H1 (cell line): ENCODE results near the gene RPS25. TPM values are rescaled to one million over a fixed set of nuclear protein-coding genes. Genes with fewer than 3 reads are reported as not detected.
"Not testable (repeated sequence)": the region's sequence is repeated elsewhere in the genome, so short reads cannot be mapped to it uniquely, and the experiment has no call there.

Experiments
- CTCF ChIA-PET: fragments of 300-600 bp; sonication (Branson Sonifier 250); formaldehyde crosslinking; loops from one replicate; lab custom pipeline; 2021; ENCODE audit not compliant: partially characterized antibody; lab: Charles Lee
- POLR2A ChIA-PET: fragments of 300-600 bp; sonication (Branson Sonifier 250); formaldehyde crosslinking; loops from one replicate; lab custom pipeline; 2021; ENCODE audit warnings: inconsistent platforms; ENCODE audit not compliant: partially characterized antibody; lab: Charles Lee
- DNase-seq, 2 experiments: peaks; one replicate each; pipeline versions ENCODE4 v3.0.0 to v3.0.0-alpha.2; 2010 to 2022; ENCODE audit warnings: low spot score in 2 of 2, low read depth in 1 of 2, mixed read lengths in 1 of 2
- FAIRE-seq: peaks from 2 replicates; lab custom pipeline; 2011; peaks lifted over from hg19 to GRCh38; lab: Jason Lieb, UNC
- H2AFZ ChIP-seq: 2 replicates; pipeline ENCODE4 v1.8.1; 2012; ENCODE audit warnings: low read length, inconsistent platforms
- H2AK5ac ChIP-seq: 2 replicates; pipeline ENCODE4 v1.6.1; 2013; ENCODE audit warnings: low read depth, low read length
- H2BK120ac ChIP-seq: replicated peaks from 2 replicates; pipeline ENCODE3; 2013; ENCODE audit warnings: low read depth, low read length, inconsistent platforms
- H2BK12ac ChIP-seq: 2 replicates; pipeline ENCODE4 v1.6.1; 2013; ENCODE audit warnings: low read depth, low read length
- H2BK15ac ChIP-seq: 2 replicates; pipeline ENCODE4 v1.6.1; 2013; ENCODE audit warnings: low read length
- H2BK20ac ChIP-seq: 2 replicates; pipeline ENCODE4 v1.6.1; 2013; ENCODE audit warnings: low read length
- H2BK5ac ChIP-seq: 2 replicates; pipeline ENCODE4 v1.6.1; 2013; ENCODE audit warnings: low read depth, low read length
- H3K14ac ChIP-seq: 2 replicates; pipeline ENCODE4 v1.6.1; 2013; ENCODE audit warnings: inconsistent platforms; ENCODE audit not compliant: insufficient read length
- H3K18ac ChIP-seq: 2 replicates; pipeline ENCODE4 v1.6.1; 2013; ENCODE audit warnings: low read length; ENCODE audit errors: extremely low read depth
- H3K23ac ChIP-seq: 2 replicates; pipeline ENCODE4 v1.6.1; 2013; ENCODE audit warnings: inconsistent platforms; ENCODE audit not compliant: insufficient read length
- H3K23me2 ChIP-seq: 2 replicates; pipeline ENCODE4 v1.6.1; 2013; ENCODE audit warnings: low read depth, low read length
- H3K27ac ChIP-seq: 2 replicates; pipeline ENCODE4 v1.6.1; 2011; ENCODE audit warnings: low read depth, low read length, inconsistent platforms
- H3K27me3 ChIP-seq, 4 experiments: replicated peaks in 1 of 4; 1 replicate in 1 of 4; 2 replicates in 3 of 4; pipeline versions ENCODE4 v1.6.1 to v1.8.1; 2011 to 2013; ENCODE audit warnings: low read length in 3 of 4, mild to moderate bottlenecking in 3 of 4, inconsistent platforms in 2 of 4, mixed read lengths in 2 of 4, moderate library complexity in 1 of 4; ENCODE audit not compliant: control insufficient read depth in 3 of 4, insufficient read depth in 3 of 4; ENCODE audit errors: extremely low read depth in 1 of 4
- H3K36me3 ChIP-seq, 4 experiments: 2 replicates each; pipeline versions ENCODE4 v1.6.1 to v1.8.1; 2011 to 2013; ENCODE audit warnings: mild to moderate bottlenecking in 4 of 4, low read length in 3 of 4, moderate library complexity in 2 of 4, control low read depth in 1 of 4, inconsistent platforms in 1 of 4; ENCODE audit not compliant: insufficient read depth in 4 of 4, control insufficient read depth in 2 of 4
- H3K4ac ChIP-seq: replicated peaks from 2 replicates; pipeline ENCODE3; 2013; ENCODE audit warnings: low read length, low read depth, mixed read lengths, inconsistent platforms; ENCODE audit not compliant: insufficient read length
- H3K4me1 ChIP-seq, 4 experiments: replicated peaks in 1 of 4; 1 replicate in 1 of 4; 2 replicates in 3 of 4; pipeline versions ENCODE4 v1.6.1 to v1.8.1; 2011 to 2013; ENCODE audit warnings: low read length in 3 of 4, inconsistent platforms in 2 of 4, mixed read lengths in 1 of 4; ENCODE audit not compliant: insufficient read depth in 4 of 4, control insufficient read depth in 3 of 4
- H3K4me2 ChIP-seq, 2 experiments: 2 replicates each; pipeline versions ENCODE4 v1.6.1 to v1.8.1; 2011 to 2013; ENCODE audit warnings: low read depth in 2 of 2, low read length in 2 of 2, control low read depth in 1 of 2, inconsistent platforms in 1 of 2, mild to moderate bottlenecking in 1 of 2; ENCODE audit not compliant: insufficient read depth in 1 of 2
- H3K4me3 ChIP-seq, 4 experiments: fragments of 200-600, 300-600 bp in 1 of 4; sonication (generic), shearing (Covaris generic), sonication (Bioruptor Twin) in 1 of 4; 2 replicates each; pipeline versions ENCODE4 v1.5.1 to v1.8.1; 2011 to 2016; ENCODE audit warnings: low read length in 4 of 4, low read depth in 3 of 4, control low read depth in 2 of 4, inconsistent platforms in 2 of 4, mild to moderate bottlenecking in 2 of 4, mixed read lengths in 1 of 4, moderate library complexity in 1 of 4; ENCODE audit not compliant: insufficient read depth in 2 of 4; ENCODE audit errors: extremely low read depth in 1 of 4
- H3K56ac ChIP-seq: replicated peaks from 2 replicates; pipeline ENCODE3; 2013; ENCODE audit warnings: low read depth, mild to moderate bottlenecking, mixed read lengths, low read length, inconsistent platforms; ENCODE audit not compliant: insufficient read length
- H3K79me1 ChIP-seq: 2 replicates; pipeline ENCODE4 v1.6.1; 2013; ENCODE audit warnings: low read depth, low read length, control low read depth
- H3K79me2 ChIP-seq, 2 experiments: 2 replicates each; pipeline versions ENCODE4 v1.6.1 to v1.8.1; 2012 to 2013; ENCODE audit warnings: low read length in 2 of 2, mild to moderate bottlenecking in 2 of 2, inconsistent platforms in 1 of 2; ENCODE audit not compliant: insufficient read depth in 2 of 2, control insufficient read depth in 1 of 2
- H3K9ac ChIP-seq, 4 experiments: replicated peaks in 1 of 4; 1 replicate in 1 of 4; 2 replicates in 3 of 4; pipeline versions ENCODE4 v1.6.1 to v1.8.1; 2011 to 2013; ENCODE audit warnings: low read depth in 3 of 4, low read length in 3 of 4, control low read depth in 2 of 4, mild to moderate bottlenecking in 2 of 4, moderate library complexity in 2 of 4, inconsistent platforms in 1 of 4; ENCODE audit errors: extremely low read depth in 1 of 4
- H3K9me3 ChIP-seq, 2 experiments: 2 replicates each; pipeline versions ENCODE4 v1.6.1 to v1.8.1; 2012 to 2013; ENCODE audit warnings: mild to moderate bottlenecking in 2 of 2, moderate library complexity in 2 of 2, control low read depth in 1 of 2, inconsistent platforms in 1 of 2, low read depth in 1 of 2, low read length in 1 of 2, mixed read lengths in 1 of 2; ENCODE audit not compliant: insufficient read depth in 2 of 2
- H4K20me1 ChIP-seq, 2 experiments: replicated peaks in 1 of 2; 2 replicates each; pipeline versions ENCODE3 to v1.8.1; 2011 to 2013; ENCODE audit warnings: inconsistent platforms in 2 of 2, low read length in 2 of 2, mild to moderate bottlenecking in 1 of 2; ENCODE audit not compliant: insufficient read depth in 2 of 2, control insufficient read depth in 1 of 2
- H4K5ac ChIP-seq: 2 replicates; pipeline ENCODE4 v1.6.1; 2013; ENCODE audit warnings: low read length, low read depth, mixed read lengths, inconsistent platforms; ENCODE audit not compliant: insufficient read length
- H4K8ac ChIP-seq: 2 replicates; pipeline ENCODE4 v1.8.0; 2013; ENCODE audit warnings: mild to moderate bottlenecking, moderate library complexity, low read length, inconsistent platforms; ENCODE audit not compliant: insufficient read depth; ENCODE audit errors: extremely low read depth
- H4K91ac ChIP-seq: replicated peaks from 2 replicates; pipeline ENCODE3; 2013; ENCODE audit warnings: low read length, mixed read lengths, inconsistent platforms; ENCODE audit not compliant: insufficient read length
- WGBS, 2 experiments: shearing (Covaris generic) in 1 of 2; methylation state at CpG; one replicate each; pipeline versions ENCODE4 v1.1.6 to v1.1.7; 2013 to 2015; ENCODE audit warnings: low lambda C conversion rate in 2 of 2, mixed read lengths in 2 of 2, inconsistent platforms in 1 of 2, low coverage in 1 of 2, missing lambda C conversion rate in 1 of 2; ENCODE audit not compliant: insufficient replicate concordance in 2 of 2, insufficient coverage in 1 of 2, insufficient read length in 1 of 2; ENCODE audit errors: extremely low coverage in 1 of 2, missing lambda C conversion rate in 1 of 2; 5-methylcytosine and 5-hydroxymethylcytosine counted together
- polyA plus RNA-seq, 7 experiments: library from polyadenylated mRNA; depleted of rRNA in 3 of 7; stranded (reverse) in 5 of 7; unstranded in 2 of 7; fragments of >200 nt in 5 of 7; fragments of 200-250 nt in 2 of 7; gene quantifications; 1 replicate in 5 of 7; 2 replicates in 1 of 7; 4 replicates in 1 of 7; pipeline versions ENCODE4 v1.2.1 to v1.2.3, GENCODE V29; 2011 to 2013; ENCODE audit warnings: missing spikeins in 2 of 7, mixed read lengths in 2 of 7
- total RNA-seq: library from RNA; stranded (reverse); fragmentation: NEBNext Ultra II Directional; extraction: Animal tissue kit (Norgen Biotek cat#: 25700); gene quantifications from 2 replicates; pipeline ENCODE4 v1.2.1, GENCODE V29; 2021

The RPS25 gene
- total and polyA plus RNA-seq, 2 of the 8 experiments (the other 6 are each of a cell fraction or from before 2014, with no cell fraction given) = 1,525 to 1,643 TPM

DNA sequence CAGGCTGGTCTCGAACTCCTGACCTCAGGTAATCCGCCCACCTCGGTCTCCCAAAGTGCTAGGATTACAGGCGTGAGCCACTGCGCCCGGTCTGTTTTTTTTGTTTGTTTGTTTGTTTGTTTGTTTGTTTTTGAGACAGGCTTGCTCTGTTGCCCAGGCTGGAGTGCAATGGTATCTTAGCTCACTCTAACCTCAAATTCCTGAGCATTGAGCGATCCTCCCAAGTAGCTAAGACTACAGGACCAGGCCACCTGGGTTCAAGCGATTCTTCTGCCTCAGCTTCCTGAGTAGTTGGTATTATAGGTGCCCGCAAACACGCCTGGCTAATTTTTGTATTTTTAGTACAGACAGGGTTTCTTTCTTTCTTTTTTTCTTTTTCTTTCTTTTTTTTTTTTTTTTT is 15.3 kb upstream of the RPS25 start:
- H3K4me2 ChIP-seq, H2AFZ ChIP-seq, H3K23ac ChIP-seq, H2BK15ac ChIP-seq, H3K56ac ChIP-seq, H3K23me2 ChIP-seq, H4K5ac ChIP-seq, H3K36me3 ChIP-seq, H2BK20ac ChIP-seq, DNase-seq, H2BK120ac ChIP-seq, H3K9ac ChIP-seq, H2BK5ac ChIP-seq, H3K18ac ChIP-seq, H2BK12ac ChIP-seq, H3K4ac ChIP-seq, H3K27ac ChIP-seq, H4K8ac ChIP-seq, H3K79me1 ChIP-seq, H3K14ac ChIP-seq, H4K20me1 ChIP-seq, H3K27me3 ChIP-seq, H4K91ac ChIP-seq, H2AK5ac ChIP-seq, H3K4me3 ChIP-seq, H3K9me3 ChIP-seq, FAIRE-seq: not testable (repeated sequence)
- WGBS, 2 experiments = 96% methylated on average over 10 of the region's 10 CpGs; no CpG with 5 or more reads in 1 of the 2 experiments
- CTCF ChIA-PET = interaction anchor here (1.0 to 1.5 kb wide), 5 partner anchors 8 to 36 kb away, joined by 3 to 4 read pairs (median 4); partner anchors contain the start of gene CENATAC
- Histone ChIP-seq H3K79me2 (peaks cover 0 to 13% of the 10 kb centered on the region in 2 experiments; a peak in 1 of 4 replicates), H3K4me1 (peaks cover 6 to 11% (median 10%) of the 10 kb centered on the region in 4 experiments)
- POLR2A ChIA-PET = interaction anchor here (0.9 to 1.1 kb wide), 3 partner anchors 15 to 242 kb away, joined by 3 to 4 read pairs (median 3); partner anchors contain the start of genes DDX6, RPS25 and TRAPPC4
